ENCODE measurements around the gene MAPKAPK3.

- no peak for TF ChIP-seq CTCF (IDR thresholded peaks at IDR 0.05)
- no peak for TF ChIP-seq POLR2A (IDR thresholded peaks at IDR 0.05)
These were observed 7.0 kb downstream of the MAPKAPK3 start for GRCh38 chr3:50623840-50624474.
